NCI-H2171 (cell line): ENCODE data around the gene BIRC2.
A peak's percentile ranks its signal among the peaks of the same experiment; 100 is the strongest.
"Not testable (repeated sequence)": the region's sequence is repeated elsewhere in the genome, so short reads cannot be mapped to it uniquely, and the experiment has no call there.

ENCODE experiments used
- DNase-seq: peaks from one replicate; lab custom pipeline; 2025; lab: John Stamatoyannopoulos, UW

Gene BIRC2

GRCh38 chr11:102323542-102324251, 23.3 kb upstream of the BIRC2 start:
- no peak for DNase-seq

GRCh38 chr11:102325088-102325487, 21.9 kb upstream of the BIRC2 start:
- no peak for DNase-seq

- DNase-seq = no peak
Measured at GRCh38 chr11:102328748-102329147, 18.3 kb upstream of the BIRC2 start.

GRCh38 chr11:102330231-102330630, 16.8 kb upstream of the BIRC2 start:
- DNase-seq = no peak

GRCh38 chr11:102331341-102331740, 15.7 kb upstream of the BIRC2 start:
- DNase-seq = no peak

- DNase-seq = no peak
Measured at GRCh38 chr11:102332611-102332994, 14.4 kb upstream of the BIRC2 start.

- no peak for DNase-seq
Measured at GRCh38 chr11:102338479-102339010, 8.5 kb upstream of the BIRC2 start.

GRCh38 chr11:102341311-102341710, 5.7 kb upstream of the BIRC2 start:
- DNase-seq = not testable (repeated sequence)

- peak; percentile 18 for DNase-seq
Measured at GRCh38 chr11:102341844-102342318, 5.1 kb upstream of the BIRC2 start.

GRCh38 chr11:102343809-102344208, 3.2 kb upstream of the BIRC2 start:
- DNase-seq = no peak

- DNase-seq = no peak
Measured at GRCh38 chr11:102345904-102346303, 1.1 kb upstream of the BIRC2 start.

GRCh38 chr11:102346456-102346747, 612 bp upstream of the BIRC2 start:
- DNase-seq = no peak

GRCh38 chr11:102347462-102348370, 702 bp downstream of the BIRC2 start:
- no peak for DNase-seq

- no peak for DNase-seq
Measured at GRCh38 chr11:102357116-102357515, 10.1 kb downstream of the BIRC2 start.

- no peak for DNase-seq
Measured at GRCh38 chr11:102359372-102359771, 12.4 kb downstream of the BIRC2 start.

- DNase-seq = no peak
Measured at GRCh38 chr11:102360681-102361080, 13.7 kb downstream of the BIRC2 start.

- DNase-seq = no peak
Measured at GRCh38 chr11:102361086-102362031, 14.3 kb downstream of the BIRC2 start.

- DNase-seq = no peak
Measured at GRCh38 chr11:102364991-102365390, 18.0 kb downstream of the BIRC2 start.

GRCh38 chr11:102367364-102367763, 20.4 kb downstream of the BIRC2 start:
- DNase-seq = no peak

- no peak for DNase-seq
Measured at GRCh38 chr11:102368472-102368871, 21.5 kb downstream of the BIRC2 start.

GRCh38 chr11:102374633-102375424, 27.8 kb downstream of the BIRC2 start:
- not testable (repeated sequence) for DNase-seq
